ENCODE results near the gene WDR93. TPM values are rescaled to one million over a fixed set of nuclear protein-coding genes. Genes with fewer than 3 reads are reported as not detected.

Gene WDR93
- total RNA-seq, 1 experiment from 2014 or later = not detected

GRCh38 chr15:89685995-89686394 lies 4.6 kb upstream of the WDR93 start:
- peaks cover 1 to 2% of the 10 kb centered on the region in 2 experiments for H3K4me1 Mint-ChIP-seq
- Histone ChIP-seq H3K18ac (ENCODE audit: insufficient read length, low read depth, low read length) (no peak overlapping the region), H4K5ac (ENCODE audit: insufficient read length, low read depth, low read length) (no peak overlapping the region), H3K79me1 (ENCODE audit: insufficient read depth, low read depth, low read length, poor library complexity, severe bottlenecking) (no peaks in the 10 kb centered on the region), H3K23ac (ENCODE audit: insufficient read length, low read depth, low read length) (no peak overlapping the region), H4K8ac (replicated peaks; ENCODE audit: insufficient read length, low read depth, low read length) (no peak overlapping the region), H3K4ac (ENCODE audit: low read depth, low read length) (no peak overlapping the region), H4K20me1 (ENCODE audit: control insufficient read depth, insufficient read depth, insufficient read length) (no peaks in the 10 kb centered on the region), H3K4me1 (ENCODE audit: insufficient read depth, low read length) (no peaks in the 10 kb centered on the region), H3K27ac (ENCODE audit: insufficient read length, low read depth, low read length) (no peak overlapping the region), H3K56ac (ENCODE audit: insufficient read length, low read depth, low read length) (no peak overlapping the region), H3K79me2 (ENCODE audit: insufficient read depth, low read length) (no peaks in the 10 kb centered on the region), H2AK5ac (ENCODE audit: insufficient read length, low read length) (no peak overlapping the region), H2BK12ac (ENCODE audit: insufficient read length, low read depth, low read length) (no peak overlapping the region), H2AFZ (ENCODE audit: low read length) (no peak overlapping the region), H2BK5ac (ENCODE audit: insufficient read length, low read length) (no peak overlapping the region), H2BK15ac (ENCODE audit: low read depth, low read length) (no peak overlapping the region), H2BK120ac (ENCODE audit: low read depth, low read length, poor library complexity, severe bottlenecking) (no peak overlapping the region), H3K9ac (ENCODE audit: extremely low read depth, insufficient read length, low read length) (no peak overlapping the region), H3K14ac (ENCODE audit: insufficient read depth, low read length) (no peak overlapping the region), H3K9me3 (ENCODE audit: control insufficient read depth, low read depth, low read length) (no peaks in the 10 kb centered on the region), H3K27me3 (ENCODE audit: insufficient read depth, low read length) (no peaks in the 10 kb centered on the region), H3K4me2 (ENCODE audit: insufficient read depth, insufficient read length, low read length) (no peak overlapping the region), H3T11ph (ENCODE audit: low read length) (no peak overlapping the region), H3K23me2 (ENCODE audit: insufficient read length, low read depth, low read length, poor library complexity, severe bottlenecking) (peaks cover 4% of the 10 kb centered on the region), H4K91ac (ENCODE audit: insufficient read length, low read depth, low read length) (no peak overlapping the region), H2BK20ac (ENCODE audit: low read depth, low read length, poor library complexity, severe bottlenecking) (no peak overlapping the region)
- no CpG with 5 or more reads among the region's 2 CpGs for WGBS (ENCODE audit: extremely low coverage, insufficient read length, low lambda C conversion rate)
- TF ChIP-seq CTCF (conservative IDR thresholded peaks at IDR 0.05) = no peak
- no peaks in the 10 kb centered on the region for H3K9me3 Mint-ChIP-seq
- H3K27me3 Mint-ChIP-seq (ENCODE audit: low read depth) = peaks cover 13% of the 10 kb centered on the region
- H3K4me3 Mint-ChIP-seq = no peak overlapping the region
- no peak overlapping the region for H3K27ac Mint-ChIP-seq
- DNase-seq = no peak
- H3K36me3 Mint-ChIP-seq (ENCODE audit: insufficient read depth in 1 of 3, low read depth in 3 of 3) = no peaks in the 10 kb centered on the region
